GM18861 (cell line): Measurements from ENCODE around the gene MSANTD2.

ENCODE experiments used
- ATAC-seq: cut with Tn5 transposase; IDR thresholded peaks from one replicate; pipeline ENCODE4 v1.9.1; 2021; ENCODE audit not compliant: unreplicated experiment

The MSANTD2 gene

GRCh38 chr11:124800226-124800929, at the start of gene MSANTD2:
Gene MSANTD2 (minus strand): TSS chr11:124800406. CDS start chr11:124800380, 26 bp downstream.
- peak; percentile 85 for ATAC-seq

DNA sequence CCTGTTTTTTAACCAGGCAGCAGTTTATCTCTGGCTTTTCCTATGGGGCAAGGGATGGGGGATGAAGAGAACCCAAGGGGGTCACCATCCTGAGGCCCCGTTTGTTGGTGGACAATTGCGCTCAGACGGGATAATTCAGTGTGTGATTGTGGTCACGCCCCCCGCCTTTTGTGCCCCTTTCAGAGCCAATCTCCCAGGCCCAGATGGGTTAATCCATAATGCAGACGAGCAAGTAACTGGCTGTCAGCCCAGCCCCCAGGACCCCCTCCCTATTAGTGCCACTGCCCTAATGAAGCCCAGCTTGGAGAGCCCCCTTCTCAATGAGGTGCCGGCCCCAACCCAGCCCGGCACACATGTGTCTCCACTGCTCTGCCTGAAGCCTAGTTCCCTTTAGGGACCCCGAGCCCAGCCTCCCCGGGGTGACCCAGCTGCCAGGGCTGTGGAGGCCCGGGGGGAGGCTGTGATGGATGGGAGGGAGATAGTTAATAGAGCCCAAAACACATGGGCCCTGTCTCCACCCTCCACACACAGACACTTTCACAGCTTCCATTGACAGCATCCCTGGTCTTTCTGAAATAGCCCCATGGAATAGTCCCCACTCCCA, 46.0 kb upstream of the MSANTD2 start:
- no peak for ATAC-seq

DNA sequence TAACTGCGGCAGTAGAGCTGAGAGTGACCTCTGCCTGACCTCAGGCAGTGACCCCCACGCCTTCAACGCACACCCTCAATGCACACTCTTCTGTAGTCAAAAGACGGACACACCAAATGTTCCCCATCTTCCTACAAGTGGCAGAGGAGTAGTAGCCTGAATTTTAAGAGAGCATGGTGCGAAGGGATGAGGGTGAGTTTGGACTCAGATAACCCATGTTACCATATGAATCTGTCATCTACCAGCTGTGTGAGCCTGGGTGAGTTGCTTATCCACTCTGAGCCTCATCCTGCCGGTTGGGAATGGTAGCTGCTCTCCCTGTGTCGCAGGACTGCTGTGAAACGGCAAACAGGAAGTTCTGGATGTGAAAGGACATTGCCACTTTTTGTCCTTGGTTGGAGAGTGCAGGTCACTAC, 44.5 kb upstream of the MSANTD2 start:
- ATAC-seq: no peak

- ATAC-seq: no peak
These were observed 43.4 kb upstream of the MSANTD2 start for GRCh38 chr11:124843616-124843910.

DNA sequence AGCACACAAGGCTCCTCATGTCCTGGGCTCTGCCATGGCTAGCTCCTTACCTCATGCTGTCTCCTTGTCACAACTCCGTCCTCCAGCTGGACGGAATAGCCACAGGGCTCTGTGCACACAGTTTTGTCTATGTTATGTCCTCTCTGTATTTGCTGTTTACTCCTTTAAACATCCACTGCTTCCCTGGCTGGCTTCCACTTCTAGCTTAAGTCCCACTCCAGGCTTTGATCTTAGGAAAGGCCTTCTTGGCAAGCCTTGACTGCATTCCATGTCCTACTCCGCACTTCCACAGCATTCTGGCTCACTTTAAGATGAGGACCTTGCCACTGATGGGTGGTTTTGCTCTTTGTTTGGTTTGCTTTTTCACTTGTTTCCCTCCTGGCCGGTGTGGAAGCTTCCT, 42.1 kb upstream of the MSANTD2 start:
- no peak for ATAC-seq

GRCh38 chr11:124841840-124842239, 41.6 kb upstream of the MSANTD2 start:
- no peak for ATAC-seq

DNA sequence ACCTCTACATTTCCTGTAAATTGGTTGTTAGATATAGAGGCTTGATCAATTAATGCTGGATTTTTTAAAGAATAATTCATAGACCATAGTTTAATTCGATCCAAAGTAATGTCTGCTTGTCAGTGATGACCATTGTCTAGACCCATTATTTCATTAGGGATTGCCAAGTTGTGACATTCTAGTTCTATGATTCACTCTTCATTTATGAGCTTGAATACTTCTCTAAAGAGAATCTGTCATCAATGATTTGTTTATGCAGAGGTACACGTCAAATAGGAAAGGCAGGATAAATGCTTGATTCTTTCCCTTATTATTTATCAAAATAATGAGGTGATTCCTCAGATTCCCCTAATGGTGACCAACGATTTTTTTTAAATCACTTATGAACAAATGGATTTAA, 41.0 kb upstream of the MSANTD2 start:
- ATAC-seq: no peak

- no peak for ATAC-seq
These were observed 40.5 kb upstream of the MSANTD2 start for GRCh38 chr11:124840666-124841065.

DNA sequence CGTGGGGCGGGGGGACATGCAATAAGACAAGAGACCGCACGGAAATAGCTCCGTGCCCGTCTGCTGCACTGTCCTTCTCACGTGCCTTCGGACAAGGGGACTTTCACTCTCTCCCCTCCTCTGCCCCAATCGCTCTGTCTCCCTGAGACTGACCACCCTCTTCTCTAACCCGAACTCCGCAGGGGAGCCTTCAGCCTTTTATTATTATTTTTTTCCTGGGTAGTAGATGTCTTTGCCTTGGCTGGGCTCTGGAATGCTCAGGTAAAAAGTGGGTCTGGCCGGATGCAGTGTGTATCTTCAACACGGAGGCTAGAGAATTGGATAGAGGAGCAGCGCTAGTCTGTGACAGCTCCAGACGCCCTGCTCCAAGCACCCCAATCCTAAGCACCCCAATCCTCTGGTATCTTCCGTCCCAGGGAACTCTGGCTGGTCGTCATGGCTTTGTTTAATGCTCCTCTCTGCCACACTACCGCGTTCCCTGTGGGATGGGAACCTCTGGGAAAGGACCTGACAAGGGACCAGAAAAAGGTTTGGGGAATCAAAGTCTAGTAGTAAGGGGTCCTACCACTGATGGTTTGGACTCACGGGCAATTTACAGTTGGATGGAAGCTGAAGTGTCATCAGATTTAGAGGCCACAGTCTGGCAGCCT, 39.9 kb upstream of the MSANTD2 start:
- no peak for ATAC-seq

DNA sequence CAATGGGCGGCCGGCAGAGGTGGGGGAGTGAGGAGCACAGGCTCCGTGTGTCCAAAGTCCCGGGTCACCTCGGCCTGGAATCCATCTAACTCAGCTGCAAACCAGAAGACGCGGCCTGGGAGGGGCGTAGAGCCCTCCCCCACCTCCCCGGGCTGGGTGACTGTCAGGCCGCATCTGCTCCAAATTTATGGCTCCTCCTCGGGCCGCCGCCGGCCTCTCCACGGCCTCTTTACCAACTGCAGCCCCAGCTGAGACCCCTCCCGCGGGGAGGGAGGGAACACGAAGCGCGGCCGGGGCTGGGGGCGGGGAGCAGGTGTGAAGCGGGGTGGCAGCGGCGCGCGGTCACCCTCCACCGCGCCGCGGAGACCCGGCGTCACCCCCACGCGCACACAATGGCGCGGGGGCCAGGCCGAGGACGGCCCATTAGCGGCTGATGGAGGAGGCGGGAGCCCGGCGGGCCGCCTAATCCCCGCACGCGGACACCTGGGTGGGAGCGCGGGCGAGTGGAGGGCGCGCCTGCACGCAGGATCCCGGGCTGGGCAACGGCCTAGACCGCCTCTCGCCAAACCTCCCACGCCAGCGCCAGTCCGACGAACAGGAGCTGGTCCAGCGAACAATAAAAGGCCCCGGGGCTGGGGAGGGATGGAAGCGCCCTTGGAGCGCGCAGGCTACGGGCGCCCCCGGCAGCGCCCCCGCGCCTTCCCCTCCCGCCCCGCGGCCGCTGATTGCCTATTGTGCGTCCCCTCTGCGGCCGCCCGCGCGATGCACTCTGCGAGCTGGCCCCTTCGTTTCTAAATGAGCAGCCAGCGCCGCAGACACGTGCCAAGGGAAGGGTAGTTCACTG, 39.1 kb upstream of the MSANTD2 start:
- no peak for ATAC-seq

DNA sequence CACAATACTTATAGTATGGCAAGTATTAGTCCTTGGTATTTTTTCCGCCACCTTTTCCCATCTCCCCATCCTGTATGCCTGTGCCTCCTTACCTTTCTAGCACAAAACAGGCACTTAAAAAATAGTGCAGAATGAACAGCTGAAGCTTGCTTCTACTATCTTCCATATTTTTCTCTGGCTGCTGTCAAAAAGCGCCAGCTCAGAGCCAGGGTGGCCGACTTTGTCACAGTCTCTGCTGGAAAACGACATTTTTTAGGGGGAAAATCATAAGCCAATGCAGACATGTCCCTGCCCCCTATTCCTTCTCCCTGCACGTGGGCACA, 38.6 kb upstream of the MSANTD2 start:
- no peak for ATAC-seq

- peak; percentile 15 for ATAC-seq
These were observed 37.3 kb upstream of the MSANTD2 start for GRCh38 chr11:124837491-124837856.

- no peak for ATAC-seq
These were observed 35.7 kb upstream of the MSANTD2 start for GRCh38 chr11:124835918-124836317.

GRCh38 chr11:124834526-124835180, 34.4 kb upstream of the MSANTD2 start:
- ATAC-seq: no peak

GRCh38 chr11:124832571-124832970, 32.4 kb upstream of the MSANTD2 start:
- no peak for ATAC-seq

- no peak for ATAC-seq
These were observed 31.7 kb upstream of the MSANTD2 start for GRCh38 chr11:124831897-124832296.

DNA sequence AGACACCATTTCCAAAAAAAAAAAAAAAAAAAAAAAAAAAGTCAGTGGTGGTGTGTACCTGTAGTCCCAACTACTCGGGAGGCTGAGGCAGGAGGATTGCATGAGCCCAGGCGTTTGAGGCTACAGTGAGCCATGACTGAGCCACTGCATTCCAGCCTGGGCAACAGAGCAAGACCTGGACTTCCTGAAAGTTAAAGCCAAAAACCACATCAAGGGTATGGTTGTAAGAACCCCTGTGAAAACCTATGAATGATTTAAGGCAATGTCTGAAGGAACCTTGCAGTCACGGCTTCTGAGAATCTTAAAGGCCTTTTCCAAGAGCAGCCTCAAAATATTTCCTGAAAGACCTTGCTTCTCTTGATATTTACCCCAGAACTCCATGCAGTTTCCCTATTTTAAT, 30.5 kb upstream of the MSANTD2 start:
- no peak for ATAC-seq

GRCh38 chr11:124829986-124830385, 29.8 kb upstream of the MSANTD2 start:
- no peak for ATAC-seq

GRCh38 chr11:124825876-124826275, 25.7 kb upstream of the MSANTD2 start:
- ATAC-seq: no peak

GRCh38 chr11:124823512-124824376, 23.5 kb upstream of the MSANTD2 start:
- no peak for ATAC-seq
